Activated naive CD4-positive, alpha-beta T cell treated with anti-CD3 and anti-CD28 coated beads for 36 hours (primary cell): Measurements from ENCODE around the gene MOCOS. TPM values are rescaled to one million over a fixed set of nuclear protein-coding genes. Genes with fewer than 3 reads are reported as not detected.

Source experiments
- CTCF ChIA-PET: fragments of 350-600 bp; sonication (Branson Sonifier 250); formaldehyde crosslinking; loops from one replicate; lab custom pipeline; 2021; ENCODE audit warnings: antibody characterized with exemption; lab: Charles Lee
- DNase-seq: peaks from one replicate; pipeline ENCODE4 v3.0.0-alpha.2; 2020
- H3K27ac Mint-ChIP-seq: one replicate; pipeline ENCODE4 v1.8.0; 2021; ENCODE audit warnings: mild to moderate bottlenecking, mixed read lengths
- H3K27me3 Mint-ChIP-seq: one replicate; pipeline ENCODE4 v1.8.0; 2021; ENCODE audit warnings: low read depth, mixed read lengths
- H3K36me3 Mint-ChIP-seq: one replicate; pipeline ENCODE4 v1.8.0; 2021; ENCODE audit warnings: low read depth, mixed read lengths
- H3K4me1 Mint-ChIP-seq: one replicate; pipeline ENCODE4 v1.8.0; 2021; ENCODE audit warnings: low read depth, mixed read lengths
- H3K4me3 Mint-ChIP-seq: one replicate; pipeline ENCODE4 v1.8.0; 2021; ENCODE audit warnings: mild to moderate bottlenecking, moderate library complexity, mixed read lengths
- H3K9me3 Mint-ChIP-seq: one replicate; pipeline ENCODE4 v1.8.0; 2021; ENCODE audit warnings: mixed read lengths
- intact Hi-C: fragments of 100-400 bp; cut with micrococcal nuclease; formaldehyde crosslinking; loops from one replicate; pipeline ENCODE4 v1.15.1; 2023
- total RNA-seq, 2 experiments: library from RNA; stranded (reverse); gene quantifications; one replicate each; pipeline ENCODE4 v1.2.3, GENCODE V29; 2021

Gene MOCOS
- total RNA-seq, 2 experiments from 2014 or later = not detected

- intact Hi-C loops = no loop called here
- no peaks in the 10 kb centered on the region for H3K9me3 Mint-ChIP-seq
- H3K27me3 Mint-ChIP-seq = peaks cover 19% of the 10 kb centered on the region
- CTCF ChIA-PET = no interaction called here
- H3K4me1 Mint-ChIP-seq = peaks cover 3% of the 10 kb centered on the region
- H3K27ac Mint-ChIP-seq = no peak overlapping the region
- no peak overlapping the region for H3K4me3 Mint-ChIP-seq
- DNase-seq = no peak
- no peaks in the 10 kb centered on the region for H3K36me3 Mint-ChIP-seq
These were observed 4.4 kb downstream of the MOCOS start for GRCh38 chr18:36191711-36192110.

- Mint-ChIP-seq H3K4me1 (no peaks in the 10 kb centered on the region), H3K27me3 (peaks cover 6% of the 10 kb centered on the region), H3K27ac (no peak overlapping the region), H3K4me3 (no peak overlapping the region), H3K9me3 (no peaks in the 10 kb centered on the region), H3K36me3 (no peaks in the 10 kb centered on the region)
- CTCF ChIA-PET = interaction anchor here (0.6 kb wide), 1 partner anchor 10 kb away, joined by 3 read pairs; no protein-coding TSS in a partner anchor
- no peak for DNase-seq
- intact Hi-C loops = no loop called here
These were observed 7.5 kb downstream of the MOCOS start for GRCh38 chr18:36194600-36195315.

GRCh38 chr18:36195427-36196122 lies 8.3 kb downstream of the MOCOS start:
- intact Hi-C loops = no loop called here
- no peak for DNase-seq
- Mint-ChIP-seq H3K27ac (no peak overlapping the region), H3K9me3 (no peaks in the 10 kb centered on the region), H3K36me3 (no peaks in the 10 kb centered on the region), H3K4me1 (no peaks in the 10 kb centered on the region), H3K27me3 (peaks cover 2% of the 10 kb centered on the region), H3K4me3 (no peak overlapping the region)
- CTCF ChIA-PET = interaction anchor here (0.6 kb wide), 1 partner anchor 10 kb away, joined by 3 read pairs; no protein-coding TSS in a partner anchor

GRCh38 chr18:36196238-36196995 lies 9.1 kb downstream of the MOCOS start:
- Mint-ChIP-seq H3K27me3 (no peaks in the 10 kb centered on the region), H3K9me3 (no peaks in the 10 kb centered on the region), H3K36me3 (no peaks in the 10 kb centered on the region), H3K4me1 (no peaks in the 10 kb centered on the region), H3K4me3 (no peak overlapping the region), H3K27ac (no peak overlapping the region)
- no peak for DNase-seq
- intact Hi-C loops = no loop called here
- CTCF ChIA-PET = no interaction called here

GRCh38 chr18:36197511-36198166 lies 10.3 kb downstream of the MOCOS start:
- CTCF ChIA-PET = no interaction called here
- no peak for DNase-seq
- H3K9me3 Mint-ChIP-seq = no peaks in the 10 kb centered on the region
- no peak overlapping the region for H3K4me3 Mint-ChIP-seq
- intact Hi-C loops = no loop called here
- no peaks in the 10 kb centered on the region for H3K4me1 Mint-ChIP-seq
- no peaks in the 10 kb centered on the region for H3K27me3 Mint-ChIP-seq
- no peak overlapping the region for H3K27ac Mint-ChIP-seq
- H3K36me3 Mint-ChIP-seq = no peaks in the 10 kb centered on the region

- no peak overlapping the region for H3K27ac Mint-ChIP-seq
- H3K9me3 Mint-ChIP-seq = no peaks in the 10 kb centered on the region
- H3K36me3 Mint-ChIP-seq = no peaks in the 10 kb centered on the region
- H3K4me3 Mint-ChIP-seq = no peak overlapping the region
- H3K27me3 Mint-ChIP-seq = no peaks in the 10 kb centered on the region
- intact Hi-C loops = no loop called here
- no peak for DNase-seq
- CTCF ChIA-PET = no interaction called here
- no peaks in the 10 kb centered on the region for H3K4me1 Mint-ChIP-seq
These were observed 12.5 kb downstream of the MOCOS start for GRCh38 chr18:36199691-36200295.

- CTCF ChIA-PET = no interaction called here
- no peak for DNase-seq
- Mint-ChIP-seq H3K36me3 (no peaks in the 10 kb centered on the region), H3K27ac (no peak overlapping the region), H3K4me3 (no peak overlapping the region), H3K9me3 (no peaks in the 10 kb centered on the region), H3K4me1 (no peaks in the 10 kb centered on the region), H3K27me3 (no peaks in the 10 kb centered on the region)
- intact Hi-C loops = no loop called here
These were observed 13.1 kb downstream of the MOCOS start for GRCh38 chr18:36200354-36200771.

GRCh38 chr18:36201765-36202164 lies 14.5 kb downstream of the MOCOS start:
- Mint-ChIP-seq H3K36me3 (no peaks in the 10 kb centered on the region), H3K27me3 (no peaks in the 10 kb centered on the region), H3K4me3 (no peak overlapping the region), H3K9me3 (no peaks in the 10 kb centered on the region), H3K4me1 (no peaks in the 10 kb centered on the region), H3K27ac (no peak overlapping the region)
- CTCF ChIA-PET = interaction anchor here (0.6 kb wide), 1 partner anchor 188 kb away, joined by 5 read pairs; no protein-coding TSS in a partner anchor
- intact Hi-C loops = no loop called here
- DNase-seq = no peak

GRCh38 chr18:36203360-36203895 lies 16.1 kb downstream of the MOCOS start:
- peaks cover 4% of the 10 kb centered on the region for H3K9me3 Mint-ChIP-seq
- no peaks in the 10 kb centered on the region for H3K36me3 Mint-ChIP-seq
- no peak for DNase-seq
- no peak overlapping the region for H3K27ac Mint-ChIP-seq
- intact Hi-C loops = no loop called here
- CTCF ChIA-PET = no interaction called here
- no peak overlapping the region for H3K4me3 Mint-ChIP-seq
- H3K4me1 Mint-ChIP-seq = no peaks in the 10 kb centered on the region
- no peaks in the 10 kb centered on the region for H3K27me3 Mint-ChIP-seq

GRCh38 chr18:36205166-36205565 lies 17.9 kb downstream of the MOCOS start:
- Mint-ChIP-seq H3K4me1 (no peaks in the 10 kb centered on the region), H3K4me3 (no peak overlapping the region), H3K9me3 (peaks cover 6% of the 10 kb centered on the region), H3K27me3 (no peaks in the 10 kb centered on the region), H3K36me3 (no peaks in the 10 kb centered on the region), H3K27ac (no peak overlapping the region)
- no peak for DNase-seq
- CTCF ChIA-PET = no interaction called here
- intact Hi-C loops = no loop called here

- no peak for DNase-seq
- Mint-ChIP-seq H3K4me3 (no peak overlapping the region), H3K27me3 (no peaks in the 10 kb centered on the region), H3K9me3 (peaks cover 6% of the 10 kb centered on the region), H3K27ac (no peak overlapping the region), H3K36me3 (no peaks in the 10 kb centered on the region), H3K4me1 (no peaks in the 10 kb centered on the region)
- intact Hi-C loops = no loop called here
- CTCF ChIA-PET = no interaction called here
These were observed 20.0 kb downstream of the MOCOS start for GRCh38 chr18:36207303-36207702.
